ENCODE data around the gene TADA3.

The TADA3 gene

DNA sequence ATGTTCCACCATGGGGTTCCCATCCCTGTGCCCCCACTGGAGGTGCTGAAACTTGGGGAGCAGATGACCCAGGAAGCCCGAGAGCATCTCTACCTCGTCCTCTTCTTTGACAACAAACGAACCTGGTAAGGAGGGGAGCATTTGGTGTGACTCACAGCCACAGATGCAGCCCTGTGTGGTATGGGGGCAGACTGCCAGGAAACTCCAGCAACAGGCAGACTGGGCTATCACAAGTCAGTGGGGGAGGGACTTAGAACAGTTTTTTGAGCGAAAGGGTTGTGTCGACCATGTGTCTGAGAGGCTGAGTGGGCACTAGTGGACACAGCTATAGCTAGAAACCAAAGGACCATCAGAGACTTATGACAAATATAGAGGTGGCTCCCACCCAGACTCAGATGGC is 45.9 kb downstream of the TADA3 start:
- TF ChIP-seq, protein P1, sequence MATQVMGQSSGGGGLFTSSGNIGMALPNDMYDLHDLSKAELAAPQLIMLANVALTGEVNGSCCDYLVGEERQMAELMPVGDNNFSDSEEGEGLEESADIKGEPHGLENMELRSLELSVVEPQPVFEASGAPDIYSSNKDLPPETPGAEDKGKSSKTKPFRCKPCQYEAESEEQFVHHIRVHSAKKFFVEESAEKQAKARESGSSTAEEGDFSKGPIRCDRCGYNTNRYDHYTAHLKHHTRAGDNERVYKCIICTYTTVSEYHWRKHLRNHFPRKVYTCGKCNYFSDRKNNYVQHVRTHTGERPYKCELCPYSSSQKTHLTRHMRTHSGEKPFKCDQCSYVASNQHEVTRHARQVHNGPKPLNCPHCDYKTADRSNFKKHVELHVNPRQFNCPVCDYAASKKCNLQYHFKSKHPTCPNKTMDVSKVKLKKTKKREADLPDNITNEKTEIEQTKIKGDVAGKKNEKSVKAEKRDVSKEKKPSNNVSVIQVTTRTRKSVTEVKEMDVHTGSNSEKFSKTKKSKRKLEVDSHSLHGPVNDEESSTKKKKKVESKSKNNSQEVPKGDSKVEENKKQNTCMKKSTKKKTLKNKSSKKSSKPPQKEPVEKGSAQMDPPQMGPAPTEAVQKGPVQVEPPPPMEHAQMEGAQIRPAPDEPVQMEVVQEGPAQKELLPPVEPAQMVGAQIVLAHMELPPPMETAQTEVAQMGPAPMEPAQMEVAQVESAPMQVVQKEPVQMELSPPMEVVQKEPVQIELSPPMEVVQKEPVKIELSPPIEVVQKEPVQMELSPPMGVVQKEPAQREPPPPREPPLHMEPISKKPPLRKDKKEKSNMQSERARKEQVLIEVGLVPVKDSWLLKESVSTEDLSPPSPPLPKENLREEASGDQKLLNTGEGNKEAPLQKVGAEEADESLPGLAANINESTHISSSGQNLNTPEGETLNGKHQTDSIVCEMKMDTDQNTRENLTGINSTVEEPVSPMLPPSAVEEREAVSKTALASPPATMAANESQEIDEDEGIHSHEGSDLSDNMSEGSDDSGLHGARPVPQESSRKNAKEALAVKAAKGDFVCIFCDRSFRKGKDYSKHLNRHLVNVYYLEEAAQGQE (IDR thresholded peaks at IDR 0.05; ENCODE audit: insufficient read depth in 1 of 2, low read depth in 2 of 2, low read length in 2 of 2) = no peak
- TF ChIP-seq FOXP2 (optimal IDR thresholded peaks at IDR 0.05; ENCODE audit: borderline replicate concordance, extremely low read depth, extremely low read length, insufficient read depth) = no peak
- TF ChIP-seq POLR2AphosphoS5 (IDR thresholded peaks at IDR 0.05; ENCODE audit: low read depth, low read length) = no peak
- no peak for TF ChIP-seq SIN3A (IDR thresholded peaks at IDR 0.05; ENCODE audit: borderline replicate concordance, insufficient read depth, low read length)
- no peak for TF ChIP-seq TAF1 (IDR thresholded peaks at IDR 0.05; ENCODE audit: borderline replicate concordance, insufficient read depth, low read length)

DNA sequence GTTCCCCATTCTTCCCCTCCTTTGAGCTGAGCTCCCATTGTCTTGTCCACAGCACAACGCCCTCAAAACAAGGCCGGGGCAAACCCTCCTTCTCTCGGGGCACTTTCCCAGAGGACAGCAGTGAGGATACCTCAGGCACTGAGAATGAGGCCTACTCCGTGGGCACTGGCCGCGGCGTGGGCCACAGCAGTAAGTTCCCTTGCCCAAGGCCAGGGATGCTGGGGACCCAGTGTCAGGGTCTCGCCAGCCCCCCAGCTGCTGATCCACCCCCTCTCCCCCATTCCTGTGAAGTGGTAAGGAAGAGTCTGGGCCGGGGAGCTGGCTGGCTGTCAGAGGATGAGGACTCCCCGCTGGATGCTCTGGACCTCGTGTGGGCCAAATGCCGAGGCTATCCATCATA is 46.8 kb downstream of the TADA3 start:
- TF ChIP-seq POLR2AphosphoS5 (IDR thresholded peaks at IDR 0.05; ENCODE audit: low read depth, low read length) (no peak), TAF1 (IDR thresholded peaks at IDR 0.05; ENCODE audit: borderline replicate concordance, insufficient read depth, low read length) (no peak), FOXP2 (optimal IDR thresholded peaks at IDR 0.05; ENCODE audit: borderline replicate concordance, extremely low read depth, extremely low read length, insufficient read depth) (no peak), SIN3A (IDR thresholded peaks at IDR 0.05; ENCODE audit: borderline replicate concordance, insufficient read depth, low read length) (no peak)
- TF ChIP-seq, protein P1 (IDR thresholded peaks at IDR 0.05; ENCODE audit: insufficient read depth in 1 of 2, low read depth in 2 of 2, low read length in 2 of 2) = no peak

DNA sequence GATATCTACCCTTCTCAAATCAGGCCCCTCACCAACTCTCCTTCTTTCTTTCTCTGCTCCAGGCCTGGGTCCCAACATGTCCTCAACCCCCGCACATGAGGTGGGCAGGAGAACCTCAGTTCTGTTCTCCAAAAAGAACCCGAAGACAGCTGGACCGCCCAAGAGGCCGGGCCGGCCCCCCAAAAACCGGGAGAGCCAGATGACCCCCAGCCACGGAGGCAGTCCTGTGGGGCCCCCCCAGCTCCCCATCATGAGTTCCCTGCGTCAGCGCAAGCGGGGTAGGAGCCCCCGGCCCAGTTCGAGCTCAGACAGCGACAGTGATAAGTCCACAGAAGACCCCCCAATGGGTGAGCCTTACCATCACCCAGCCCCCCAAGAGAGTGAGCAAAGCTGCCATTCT is 48.1 kb downstream of the TADA3 start:
- no peak for TF ChIP-seq SIN3A (IDR thresholded peaks at IDR 0.05; ENCODE audit: borderline replicate concordance, insufficient read depth, low read length)
- TF ChIP-seq TAF1 (IDR thresholded peaks at IDR 0.05; ENCODE audit: borderline replicate concordance, insufficient read depth, low read length) = no peak
- TF ChIP-seq, protein P1 (IDR thresholded peaks at IDR 0.05; ENCODE audit: insufficient read depth in 1 of 2, low read depth in 2 of 2, low read length in 2 of 2) = no peak
- no peak for TF ChIP-seq FOXP2 (optimal IDR thresholded peaks at IDR 0.05; ENCODE audit: borderline replicate concordance, extremely low read depth, extremely low read length, insufficient read depth)
- TF ChIP-seq POLR2AphosphoS5 (IDR thresholded peaks at IDR 0.05; ENCODE audit: low read depth, low read length) = no peak

GRCh38 chr3:9743548-9743947 is 48.7 kb downstream of the TADA3 start:
- TF ChIP-seq TAF1 (IDR thresholded peaks at IDR 0.05; ENCODE audit: borderline replicate concordance, insufficient read depth, low read length) (no peak), POLR2AphosphoS5 (IDR thresholded peaks at IDR 0.05; ENCODE audit: low read depth, low read length) (no peak), FOXP2 (optimal IDR thresholded peaks at IDR 0.05; ENCODE audit: borderline replicate concordance, extremely low read depth, extremely low read length, insufficient read depth) (no peak), SIN3A (IDR thresholded peaks at IDR 0.05; ENCODE audit: borderline replicate concordance, insufficient read depth, low read length) (no peak)
- TF ChIP-seq, protein P1 (IDR thresholded peaks at IDR 0.05; ENCODE audit: insufficient read depth in 1 of 2, low read depth in 2 of 2, low read length in 2 of 2) = no peak

DNA sequence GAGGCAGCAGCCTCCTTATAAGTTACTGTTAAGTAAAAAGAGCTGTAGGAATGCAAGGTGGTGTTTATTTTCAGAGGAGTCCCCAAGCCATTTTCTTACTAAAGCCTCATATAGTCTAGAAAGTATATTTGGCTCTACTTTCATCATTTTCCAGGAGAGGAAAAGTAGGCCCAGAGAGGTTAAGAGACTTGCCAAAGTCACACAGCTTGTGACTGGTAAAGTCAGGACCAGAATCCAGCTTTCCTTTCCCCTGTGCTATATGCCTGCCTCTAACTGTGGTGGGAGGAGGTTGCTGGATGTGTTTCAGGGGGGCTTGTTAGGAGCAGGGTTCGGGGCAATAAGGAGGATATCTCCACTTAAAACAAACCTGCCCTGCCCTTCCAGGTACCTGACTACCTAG is 49.7 kb downstream of the TADA3 start:
- TF ChIP-seq, protein P1 (IDR thresholded peaks at IDR 0.05; ENCODE audit: insufficient read depth in 1 of 2, low read depth in 2 of 2, low read length in 2 of 2) = no peak
- TF ChIP-seq FOXP2 (optimal IDR thresholded peaks at IDR 0.05; ENCODE audit: borderline replicate concordance, extremely low read depth, extremely low read length, insufficient read depth) (no peak), SIN3A (IDR thresholded peaks at IDR 0.05; ENCODE audit: borderline replicate concordance, insufficient read depth, low read length) (no peak), TAF1 (IDR thresholded peaks at IDR 0.05; ENCODE audit: borderline replicate concordance, insufficient read depth, low read length) (no peak), POLR2AphosphoS5 (IDR thresholded peaks at IDR 0.05; ENCODE audit: low read depth, low read length) (no peak)

Data from PFSK-1 (cell line).